ENCODE measurements around the gene MS4A10.

The MS4A10 gene

DNA sequence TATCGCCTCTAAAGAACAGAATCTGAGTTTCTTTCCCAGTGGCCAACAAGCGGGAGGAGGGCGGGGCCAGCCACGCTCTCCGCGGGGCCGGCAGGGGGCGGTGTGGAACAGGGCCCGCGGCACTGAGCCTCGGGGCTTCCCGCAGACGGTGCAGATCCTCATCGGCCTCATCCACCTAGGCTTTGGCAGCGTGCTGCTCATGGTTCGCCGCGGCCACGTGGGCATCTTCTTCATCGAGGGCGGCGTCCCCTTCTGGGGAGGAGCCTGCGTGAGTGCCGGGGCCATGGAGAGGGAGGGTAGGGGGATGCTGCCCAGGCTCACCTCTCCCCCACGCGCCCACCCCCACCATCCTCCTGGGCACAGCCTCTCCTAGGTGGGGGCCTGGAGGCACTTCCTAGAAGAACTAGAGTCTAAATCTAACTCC, 17.7 kb upstream of the MS4A10 start:
- DNase-seq = no peak

DNA sequence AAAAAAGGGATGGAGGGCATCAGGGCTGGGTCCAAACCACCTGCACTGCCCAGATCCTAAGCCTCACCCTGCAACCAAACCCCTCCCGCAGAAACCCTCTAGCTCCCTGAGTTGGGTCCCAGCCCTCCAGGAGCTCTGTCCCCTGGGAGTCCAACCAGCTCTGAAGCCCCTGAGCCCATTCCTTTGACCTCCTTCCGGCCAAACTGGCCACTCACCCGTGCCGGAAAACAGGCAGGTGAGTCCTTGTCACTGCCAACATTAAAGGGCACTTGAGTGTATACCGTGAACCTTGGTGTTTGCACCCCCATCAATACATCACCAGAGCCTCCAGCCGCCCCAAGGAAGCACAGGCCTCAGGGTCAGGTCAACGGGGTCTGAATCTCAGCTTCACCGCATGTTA, 16.9 kb upstream of the MS4A10 start:
- DNase-seq = no peak

DNA sequence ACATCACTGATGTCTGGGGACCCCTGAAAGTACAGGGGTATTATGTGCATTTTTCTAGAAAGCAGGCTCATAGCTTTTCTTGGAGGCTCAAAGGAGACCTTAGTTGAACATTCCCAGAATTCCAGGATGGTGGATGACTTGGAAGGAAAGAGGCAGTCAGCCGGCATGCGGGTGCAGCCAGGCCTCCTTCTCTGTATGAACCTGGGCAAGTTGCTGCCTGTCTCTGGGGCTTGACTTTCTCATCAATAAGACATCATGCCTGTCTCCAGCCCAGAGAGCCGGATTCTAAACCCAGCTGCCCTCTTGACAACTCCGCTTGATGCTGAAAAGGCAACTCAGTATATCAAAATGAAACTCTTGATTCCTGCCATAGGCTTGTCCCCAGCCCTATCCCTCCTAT, 15.9 kb upstream of the MS4A10 start:
- no peak for DNase-seq

DNA sequence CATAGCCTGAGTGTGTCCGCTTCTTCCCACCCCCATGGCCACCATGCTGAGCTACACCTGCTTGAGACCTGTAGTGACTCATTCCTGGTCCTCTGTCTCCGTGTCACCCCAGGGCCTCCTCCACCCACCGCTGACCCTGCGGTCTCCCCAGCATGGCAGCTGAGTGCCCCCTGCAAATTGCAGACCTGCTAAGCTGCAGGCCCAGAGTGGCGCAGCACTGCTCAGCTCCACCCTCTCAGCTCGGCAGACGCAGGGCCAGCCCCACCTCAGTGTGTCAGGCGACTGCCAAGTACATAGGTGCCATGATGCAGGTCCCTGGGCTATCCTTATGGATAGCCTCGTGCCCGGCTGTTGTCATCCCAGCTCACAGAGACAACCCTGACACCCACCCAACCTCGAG, 15.3 kb upstream of the MS4A10 start:
- DNase-seq = no peak

DNA sequence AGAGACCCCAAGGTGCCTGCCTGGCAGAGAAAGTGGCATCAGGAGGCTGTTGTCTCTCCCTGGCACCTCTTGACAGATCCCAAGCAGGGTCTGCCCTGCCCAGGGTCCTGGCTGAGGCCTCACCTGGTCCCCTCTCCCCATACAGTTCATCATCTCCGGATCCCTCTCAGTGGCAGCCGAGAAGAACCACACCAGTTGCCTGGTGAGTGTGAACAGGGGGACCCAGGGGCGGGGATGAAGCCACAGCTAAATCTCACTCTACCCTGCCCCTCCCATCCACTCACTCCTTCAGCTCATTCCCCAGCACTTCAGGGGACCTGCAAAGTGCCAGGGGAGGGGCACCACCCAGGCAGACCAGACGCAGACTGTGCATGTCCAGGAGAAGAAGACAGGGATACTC, 14.0 kb upstream of the MS4A10 start:
- no peak for DNase-seq

DNA sequence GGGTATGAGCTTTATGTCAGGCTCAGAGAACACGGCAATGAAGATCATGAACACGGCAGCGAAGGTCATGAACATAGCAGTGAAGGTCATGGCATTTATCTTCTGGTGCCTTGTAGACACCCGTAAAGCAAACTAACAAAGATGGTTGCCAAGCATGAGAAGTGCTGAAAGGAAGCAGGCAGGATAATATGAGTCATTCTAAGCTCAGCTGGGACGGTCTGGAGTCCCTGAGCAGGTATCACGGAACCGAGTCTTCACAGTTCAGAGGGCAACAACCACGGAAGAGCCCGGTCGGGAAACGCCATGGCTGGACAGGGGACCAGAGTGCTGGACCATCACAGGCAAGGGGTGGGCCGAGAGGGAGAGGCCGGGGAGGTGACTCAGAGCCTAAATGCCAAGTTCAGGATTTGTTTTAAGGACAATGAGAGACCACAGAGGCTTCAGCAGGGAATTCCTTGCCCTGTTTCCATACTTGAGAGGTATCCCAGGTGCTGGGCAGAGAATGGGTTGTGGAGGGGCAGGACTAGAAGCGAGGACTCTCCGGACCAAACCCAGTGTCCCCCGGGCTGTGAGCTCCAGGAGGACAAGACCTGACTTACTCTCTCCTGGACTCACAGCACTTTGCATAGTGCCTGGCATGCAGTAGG, 13.1 kb upstream of the MS4A10 start:
- no peak for DNase-seq

DNA sequence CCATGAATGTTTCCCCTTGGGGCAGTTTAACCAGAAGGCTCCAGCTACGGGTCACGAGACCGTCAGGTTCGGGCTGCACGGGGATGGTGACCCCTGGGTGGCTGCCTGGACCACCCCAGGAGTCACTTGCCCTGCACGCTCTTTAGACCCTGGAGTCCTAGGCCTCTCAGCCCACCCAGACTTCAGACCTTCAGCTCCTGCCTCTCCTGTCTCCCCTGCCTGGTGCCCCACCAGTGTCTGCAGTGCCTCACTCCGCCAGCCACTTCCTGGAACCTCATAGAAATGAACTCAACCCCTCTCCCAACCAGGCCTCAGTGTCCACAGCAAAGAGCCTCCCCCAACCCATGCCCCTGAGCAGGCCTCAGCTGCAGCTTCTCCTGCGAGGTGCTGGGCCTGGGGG, 12.5 kb upstream of the MS4A10 start:
- no peak for DNase-seq

DNA sequence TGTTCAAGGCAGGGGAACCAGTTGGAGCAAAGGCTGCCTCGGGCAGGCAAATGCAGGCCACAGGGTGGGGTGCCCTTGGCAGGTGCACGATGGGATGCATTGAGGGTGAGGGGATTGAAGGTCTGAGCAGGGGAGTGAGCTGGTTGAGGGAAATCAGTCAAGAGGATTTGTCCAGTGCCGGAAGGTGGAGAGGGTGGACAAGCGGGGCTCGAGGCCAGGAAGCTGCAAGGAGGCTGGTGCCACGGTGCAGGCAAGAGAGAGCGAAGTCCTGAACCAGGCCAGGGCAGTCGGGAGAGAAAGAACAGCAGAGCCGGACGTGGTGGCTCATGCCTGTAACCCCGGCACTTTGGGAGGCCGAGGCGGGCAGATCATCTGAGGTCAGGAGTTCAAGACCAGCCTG, 10.4 kb upstream of the MS4A10 start:
- DNase-seq = no peak

DNA sequence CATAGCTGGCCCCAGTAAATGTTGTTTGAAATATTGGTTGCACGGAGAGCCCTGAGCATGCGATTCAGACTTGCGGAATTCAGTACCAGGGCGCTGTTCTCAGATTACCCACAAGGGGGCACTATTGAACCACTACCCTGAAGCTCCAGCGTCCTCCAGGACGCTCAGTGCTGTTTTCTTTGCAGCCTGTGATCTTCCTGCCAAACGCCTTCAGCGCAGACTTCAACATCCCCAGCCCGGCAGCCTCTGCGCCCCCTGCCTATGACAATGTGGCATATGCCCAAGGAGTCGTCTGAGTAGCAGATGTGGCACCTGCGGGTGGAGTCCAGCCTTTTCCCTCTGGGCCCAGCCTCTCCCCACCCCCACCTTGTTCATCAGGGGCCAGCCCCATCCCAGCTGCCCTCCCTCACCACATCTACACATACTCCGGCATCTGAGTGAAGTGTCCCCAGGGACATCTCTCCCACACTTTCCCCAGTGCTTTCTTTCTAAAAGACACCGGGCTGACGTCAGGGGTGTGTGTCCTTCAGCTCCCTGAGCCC, 9.6 kb upstream of the MS4A10 start:
- DNase-seq = peak; percentile 56

DNA sequence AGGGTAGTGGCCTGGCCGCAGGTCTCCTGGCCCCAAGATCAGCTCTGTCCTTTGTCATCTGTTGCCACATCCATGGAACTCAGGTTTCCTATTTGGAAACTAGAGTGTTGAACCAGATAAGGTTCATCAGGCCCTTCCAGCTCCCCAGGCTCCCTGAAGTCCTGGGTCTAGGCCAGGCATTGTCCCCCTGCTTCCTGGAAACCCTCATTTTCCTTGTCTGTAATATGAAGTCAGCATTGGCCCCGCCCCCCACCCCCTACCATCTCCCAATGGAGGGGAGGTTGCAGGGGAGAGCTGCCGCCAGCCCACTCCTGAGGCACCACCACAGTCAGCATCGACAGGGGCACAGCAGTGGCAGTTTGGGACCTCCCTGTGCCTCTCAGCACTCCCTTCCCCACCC, 9.0 kb upstream of the MS4A10 start:
- DNase-seq = no peak

DNA sequence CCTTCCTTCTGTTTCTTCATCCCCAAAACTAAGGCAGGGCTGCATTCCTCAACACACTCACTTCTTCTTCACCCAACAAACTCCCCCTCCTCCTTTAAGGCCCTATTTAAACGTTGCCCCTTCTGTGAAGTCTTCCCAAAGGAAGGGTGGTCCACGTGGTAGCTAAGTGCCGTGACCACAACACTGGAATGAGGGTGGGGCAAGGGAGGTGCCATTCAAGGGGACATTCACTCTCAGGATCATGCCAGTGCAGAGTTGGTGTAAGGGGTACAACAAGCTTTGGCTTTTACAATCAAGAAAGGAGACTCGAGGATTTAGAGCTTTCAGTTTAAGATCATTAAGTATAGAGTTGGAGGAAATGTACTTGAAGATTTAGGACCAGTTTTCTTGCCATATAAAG, 8.0 kb upstream of the MS4A10 start:
- DNase-seq = no peak

DNA sequence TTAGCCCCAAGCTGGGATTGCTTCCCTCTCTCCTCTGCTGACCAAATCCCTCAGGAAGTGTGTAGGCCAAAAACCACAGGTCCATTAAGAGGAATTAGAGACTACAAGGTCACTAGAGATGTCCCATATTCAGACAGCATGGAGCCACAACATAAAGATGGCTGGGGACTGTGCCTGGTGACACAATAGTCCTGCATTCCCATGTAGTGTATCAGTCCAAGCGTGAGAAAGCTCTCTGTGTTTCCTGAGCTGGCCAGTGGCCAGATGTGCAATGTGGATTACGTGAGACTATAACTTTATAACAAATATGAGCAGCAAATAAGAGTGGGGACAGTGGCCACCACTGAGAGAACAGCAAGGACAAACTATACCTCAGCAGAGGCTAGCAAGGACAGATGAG, 7.6 kb upstream of the MS4A10 start:
- DNase-seq = no peak

DNA sequence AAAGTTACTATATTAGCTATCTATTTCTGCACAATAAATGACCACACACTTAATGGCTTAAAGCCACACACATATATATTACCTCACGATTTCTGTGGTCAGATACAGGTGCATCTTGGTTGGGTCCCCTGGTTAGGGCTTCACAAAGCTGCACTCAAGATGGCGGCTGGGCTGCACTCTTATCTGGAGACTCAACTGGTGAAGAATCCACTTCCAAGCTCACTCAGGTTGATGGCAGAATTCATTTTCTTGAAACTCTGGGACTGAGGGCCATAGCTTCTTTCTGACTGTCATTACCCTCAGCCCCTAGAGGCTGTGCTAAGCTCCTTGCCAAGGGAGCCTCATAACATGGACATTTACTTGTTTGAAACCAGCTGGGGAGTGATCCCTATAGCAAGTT, 5.1 kb upstream of the MS4A10 start:
- DNase-seq = no peak

DNA sequence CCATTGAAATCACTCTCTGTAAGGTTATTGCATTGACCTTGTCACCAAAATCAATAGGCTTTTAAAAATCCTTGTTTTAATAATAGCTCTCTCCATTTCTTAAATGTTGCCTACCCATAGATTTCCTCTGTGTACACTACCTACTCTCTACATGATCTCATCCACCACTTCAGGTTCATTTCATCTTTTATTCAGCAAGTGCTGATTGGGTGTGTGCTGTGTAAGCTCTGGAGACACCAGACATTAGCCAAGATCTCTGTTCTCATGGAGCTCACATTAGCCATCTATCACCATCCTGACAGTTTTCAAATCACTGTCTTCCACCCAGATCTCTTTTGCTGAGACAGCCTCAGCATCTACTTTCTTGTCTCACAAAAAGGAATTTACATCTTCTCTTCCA, 4.4 kb upstream of the MS4A10 start:
- DNase-seq = no peak

DNA sequence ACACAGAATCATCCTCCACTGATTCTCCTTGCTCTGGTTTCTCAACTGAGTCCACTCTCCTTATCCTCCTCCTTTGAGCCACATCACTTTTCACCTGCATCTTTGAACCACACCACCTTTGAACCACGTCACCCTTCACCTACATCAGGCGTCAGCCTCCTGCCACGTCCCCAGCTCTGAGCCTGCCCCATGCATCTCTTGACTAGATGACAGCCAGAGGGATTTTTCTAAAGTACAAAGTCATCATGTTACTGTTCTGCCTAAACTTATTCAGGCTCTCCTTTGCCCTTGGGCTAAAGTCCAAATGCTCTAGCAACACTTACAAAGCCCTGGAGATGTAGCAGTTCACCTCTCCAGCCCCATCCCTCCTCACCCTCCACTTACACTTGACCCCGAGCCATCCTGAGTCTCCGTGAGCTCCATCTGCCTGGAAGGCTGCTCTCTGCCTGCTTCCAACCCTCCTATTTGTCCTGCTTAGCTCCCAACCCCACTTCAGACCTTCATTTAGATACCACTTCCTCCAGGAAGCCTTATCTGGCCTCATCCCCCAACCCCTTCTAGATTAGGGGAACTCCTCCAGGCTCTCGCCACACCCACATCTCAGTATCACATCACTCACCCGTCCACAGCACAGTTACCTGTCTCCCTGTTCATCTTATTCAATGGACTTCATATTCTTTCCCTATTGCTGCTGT, 3.7 kb upstream of the MS4A10 start:
- DNase-seq = no peak

DNA sequence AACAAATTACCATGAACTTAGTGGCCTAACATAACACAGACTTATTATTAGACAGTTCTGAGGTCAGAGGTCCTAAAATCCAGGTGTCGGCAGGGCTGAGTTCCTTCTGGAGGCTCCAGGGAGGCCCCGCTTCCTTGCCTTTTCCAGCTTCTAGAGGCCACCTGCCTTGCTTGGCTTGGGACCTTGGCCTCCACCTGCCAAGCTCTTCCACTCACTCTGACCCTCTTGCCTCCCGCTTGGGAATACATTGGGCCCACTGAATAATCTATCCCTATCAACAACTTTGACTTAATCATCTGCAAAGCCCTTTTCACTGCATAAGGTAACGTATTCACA, 3.2 kb upstream of the MS4A10 start:
- no peak for DNase-seq

DNA sequence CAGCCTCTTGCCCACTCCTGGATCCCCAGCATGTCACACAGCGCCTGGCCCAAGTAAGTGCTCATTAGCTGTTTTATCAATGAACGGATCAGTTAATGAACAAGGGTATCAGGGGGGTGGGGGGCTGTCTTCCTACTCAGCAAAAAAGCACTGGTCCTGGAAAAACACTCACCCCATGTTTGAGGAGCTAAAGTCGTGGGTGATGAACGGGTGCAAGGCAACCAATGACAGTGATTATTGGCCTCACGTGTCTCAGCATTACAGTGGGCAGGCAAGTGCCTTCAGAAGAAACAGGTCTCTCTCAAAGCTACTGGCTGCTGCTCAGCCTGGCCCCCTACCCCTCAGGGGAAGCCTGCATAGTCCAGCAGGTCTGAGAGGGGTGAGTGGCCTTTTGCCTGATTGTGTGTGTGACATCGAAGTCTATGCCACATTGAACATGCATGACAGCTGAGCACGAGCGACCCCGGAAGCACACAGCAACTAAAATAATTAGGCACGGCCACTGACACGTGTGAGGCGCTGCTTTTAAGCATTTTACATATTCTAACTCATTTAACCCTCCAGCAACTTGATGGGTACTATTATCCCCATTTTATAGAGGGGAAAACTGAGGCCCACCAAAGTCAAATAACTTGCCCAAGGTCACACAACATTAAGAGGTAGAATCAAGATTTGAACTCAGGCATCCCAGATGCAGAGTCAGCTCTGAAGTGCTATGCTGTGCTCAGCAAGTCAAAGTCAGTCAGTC, 2.6 kb upstream of the MS4A10 start:
- no peak for DNase-seq

DNA sequence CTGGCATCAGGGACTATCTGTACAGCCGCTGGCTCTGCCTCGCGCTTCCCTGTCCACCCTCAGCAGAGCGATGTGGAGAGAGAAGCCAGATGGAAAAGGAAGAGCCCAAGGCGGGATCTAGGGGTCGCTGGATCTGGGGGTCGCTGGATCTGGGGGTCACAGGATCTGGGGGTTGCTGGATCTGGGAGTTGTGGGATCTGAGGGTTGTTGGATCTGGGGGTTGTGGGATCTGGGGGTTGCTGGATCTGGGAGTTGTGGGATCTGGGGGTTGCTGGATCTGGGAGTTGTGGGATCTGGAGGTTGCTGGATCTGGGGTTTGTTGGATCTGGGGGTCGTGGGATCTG, 2.0 kb upstream of the MS4A10 start:
- DNase-seq = no peak

DNA sequence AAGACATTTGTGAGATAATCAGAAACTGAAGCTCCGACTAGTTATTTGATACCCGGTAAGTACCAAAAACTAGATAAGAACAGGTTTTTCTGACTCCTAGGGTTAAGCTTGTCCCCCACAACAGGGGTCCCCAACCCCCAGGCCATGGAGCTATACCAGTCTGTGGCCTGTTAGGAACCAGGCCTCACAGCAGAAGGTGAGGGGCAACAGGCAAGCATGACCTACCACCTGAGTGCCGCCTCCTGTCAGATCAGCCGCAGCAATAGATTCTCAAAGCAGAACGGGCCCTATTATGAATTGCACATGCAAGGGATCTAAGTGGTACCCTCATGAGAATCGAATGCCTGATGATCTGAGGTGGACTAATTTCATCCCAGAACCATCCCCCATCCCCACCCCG, 1.2 kb upstream of the MS4A10 start:
- no peak for DNase-seq

DNA sequence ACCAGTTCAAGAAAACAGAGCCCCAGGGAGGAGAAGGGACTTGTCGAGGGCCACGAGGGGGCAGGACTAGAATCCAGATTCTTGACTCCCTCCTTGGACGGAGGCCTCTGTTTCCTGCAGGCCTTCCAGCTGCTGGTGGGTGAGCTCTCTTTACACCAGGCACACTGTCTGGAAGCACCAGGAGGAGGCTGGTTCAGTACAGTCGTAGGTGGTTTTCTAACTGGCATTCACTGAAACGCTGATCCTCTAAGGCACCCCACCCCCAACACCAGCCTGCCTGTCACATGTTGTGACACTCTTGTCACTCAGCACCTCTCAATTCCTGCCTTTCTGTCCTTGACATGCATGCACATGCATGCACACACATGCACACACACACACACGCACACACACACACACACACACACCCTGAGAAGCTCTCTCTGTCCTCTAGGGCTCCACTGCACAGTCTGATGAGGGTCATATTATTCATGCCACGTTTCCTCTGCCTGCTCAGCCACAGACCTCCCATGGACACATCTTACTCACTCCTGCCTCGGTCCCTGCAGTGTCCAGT, 751 bp downstream of the MS4A10 start:
- no peak for DNase-seq

DNA sequence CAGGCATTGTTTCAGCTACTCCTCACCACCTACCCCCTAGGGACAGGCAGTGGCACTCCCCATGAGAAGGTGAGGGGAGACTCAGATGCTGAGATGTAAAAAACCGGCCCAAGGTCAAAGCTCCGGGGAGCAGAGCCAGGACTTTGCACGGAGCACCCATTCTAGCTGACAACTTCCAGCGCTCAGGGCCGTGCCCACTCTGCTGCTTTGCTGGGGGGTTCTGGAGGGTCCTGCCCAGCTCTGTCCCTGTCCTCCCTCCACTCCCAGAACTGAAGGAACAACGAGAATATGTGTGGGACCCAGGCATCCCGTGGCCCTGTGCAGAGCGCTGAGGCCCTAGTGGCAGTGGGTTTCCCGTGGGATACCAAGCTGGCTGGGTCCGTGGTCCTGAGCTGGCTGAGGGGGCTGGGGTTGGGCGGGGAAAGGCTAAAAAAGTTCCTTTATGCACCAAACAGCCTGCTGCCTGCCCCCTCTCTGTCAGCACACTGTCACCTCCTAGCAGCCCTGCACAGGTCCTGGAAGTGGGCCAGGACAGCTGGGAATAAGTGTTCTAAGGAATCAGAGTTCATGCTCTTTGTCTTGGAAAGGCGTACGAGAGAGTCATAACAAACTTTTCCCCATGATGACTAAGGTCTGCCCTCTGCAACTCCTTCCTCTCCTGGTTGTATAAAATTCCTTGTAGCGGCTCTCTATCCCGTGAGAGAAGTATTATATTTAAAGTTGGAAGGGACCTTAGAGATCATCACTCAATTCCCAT, 1.9 kb downstream of the MS4A10 start:
- DNase-seq = no peak

DNA sequence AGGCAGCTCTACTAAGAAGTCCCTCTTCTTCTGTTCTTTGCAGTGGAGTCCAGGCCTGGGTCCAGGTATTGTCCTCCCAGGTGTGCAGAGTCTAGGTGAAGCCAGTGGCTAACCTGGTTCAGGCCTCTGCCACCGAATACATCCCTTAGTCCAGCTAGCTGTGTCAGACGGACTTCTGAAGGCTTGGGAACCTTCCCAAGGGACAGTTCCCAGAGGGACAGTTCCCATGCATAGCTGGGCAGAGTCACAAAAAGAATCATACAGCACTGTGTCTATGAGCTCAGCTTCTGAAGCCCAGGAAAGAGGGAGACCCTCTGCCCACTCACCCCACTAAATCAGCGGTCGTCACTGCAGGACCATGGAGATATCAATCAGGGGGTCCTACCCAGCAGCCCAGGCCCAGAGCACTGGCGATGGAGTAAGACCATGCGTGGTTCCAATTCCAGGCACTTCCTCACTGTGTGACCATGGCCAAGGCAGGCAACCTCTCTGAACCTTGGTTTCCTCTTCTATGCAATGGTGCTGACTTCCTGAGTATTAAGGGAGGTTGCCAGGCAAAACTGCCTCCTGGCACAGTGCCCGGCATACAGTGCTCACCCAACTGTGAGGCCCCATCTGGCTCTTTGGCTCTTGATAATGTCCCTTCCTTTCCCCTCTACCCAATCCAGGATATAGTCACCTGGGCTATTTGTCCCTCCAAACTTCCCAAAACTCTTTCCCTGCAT, 3.4 kb downstream of the MS4A10 start:
- DNase-seq = no peak

DNA sequence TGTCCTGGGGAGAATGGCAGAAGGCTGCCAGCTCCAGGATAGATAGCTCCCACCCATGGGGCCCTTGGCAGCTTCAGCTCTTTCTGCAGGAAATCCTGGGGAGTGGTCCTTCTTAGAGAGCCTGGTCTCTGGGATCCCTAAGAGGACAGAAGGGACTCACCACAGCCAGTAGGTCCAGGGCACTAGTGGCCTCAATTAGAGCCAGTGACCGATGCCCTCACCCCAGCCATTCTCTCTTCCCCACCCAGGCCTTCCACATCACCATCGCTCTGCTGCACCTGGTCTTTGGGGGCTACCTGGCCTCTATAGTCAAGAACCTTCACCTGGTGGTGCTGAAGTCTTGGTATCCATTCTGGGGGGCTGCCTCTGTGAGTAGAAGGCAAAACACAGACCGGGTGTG, 5.6 kb downstream of the MS4A10 start:
- no peak for DNase-seq
